NCI-H2081 (cell line): Measurements from ENCODE around the gene OXTR.

Experiments
- DNase-seq, 2 experiments: peaks; one replicate each; lab custom pipeline; 2025; lab: John Stamatoyannopoulos, UW

The OXTR gene

GRCh38 chr3:8712045-8712907 is 57.1 kb downstream of the OXTR start:
- DNase-seq, result peak in 1 of 2 experiments; percentile 50

GRCh38 chr3:8709801-8710507 is 59.5 kb downstream of the OXTR start:
- DNase-seq, result peak; percentile 58 to 91

- no peak for DNase-seq
Observed at GRCh38 chr3:8709287-8709686, 60.1 kb downstream of the OXTR start.

GRCh38 chr3:8705575-8705974 is 63.8 kb downstream of the OXTR start:
- DNase-seq, result no peak

DNA sequence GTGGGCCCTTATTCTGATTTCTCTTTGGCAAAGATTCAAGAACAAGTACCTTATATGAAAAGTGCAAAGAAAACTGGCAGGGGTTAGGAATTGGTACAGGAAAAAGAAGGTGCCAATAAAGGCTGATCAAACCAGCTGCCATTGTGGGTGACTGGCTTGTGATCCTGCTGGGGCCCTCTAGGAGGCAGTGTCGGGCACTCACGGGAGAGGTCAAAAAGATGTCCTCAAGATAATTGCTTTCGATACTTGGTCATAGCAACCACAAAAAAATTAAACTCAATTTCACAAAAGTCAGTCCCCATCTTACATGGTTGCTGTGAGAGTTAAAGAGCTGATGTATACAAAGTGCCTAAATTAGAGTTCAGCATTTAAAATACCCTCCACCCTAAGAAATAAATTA is 66.9 kb downstream of the OXTR start:
- DNase-seq, result no peak
